ENCODE results near the gene RNU1-1. TPM values are rescaled to one million over a fixed set of nuclear protein-coding genes. Genes with fewer than 3 reads are reported as not detected.
A peak's percentile ranks its signal among the peaks of the same experiment; 100 is the strongest.
"Not testable (repeated sequence)": the region's sequence is repeated elsewhere in the genome, so short reads cannot be mapped to it uniquely, and the experiment has no call there.

The RNU1-1 gene
- total RNA-seq = 2,033 and 2,369 TPM in 2 replicates

GRCh38 chr1:16514107-16515055, at the start of gene RNU1-1:
RNU1-1 (minus strand) TSS chr1:16514285.
- H3K4me3 Mint-ChIP-seq (ENCODE audit: low read depth); H3K4me1 Mint-ChIP-seq (ENCODE audit: low read depth); H3K27ac Mint-ChIP-seq; H3K9me3 Mint-ChIP-seq; H3K36me3 Mint-ChIP-seq (ENCODE audit: low read depth): not testable (repeated sequence)
- peak; percentile 82 for DNase-seq (ENCODE audit: low spot score)
- intact Hi-C loops (cut with micrococcal nuclease) = loop anchor here (1.0 to 2.0 kb wide), 2 partner anchors 148 to 391 kb away; partner anchors contain the start of gene SZRD1
- peaks cover 22% of the 10 kb centered on the region for H3K27me3 Mint-ChIP-seq (ENCODE audit: low read depth)

GRCh38 chr1:16561035-16561434, 47.0 kb upstream of the RNU1-1 start:
- H3K9me3 Mint-ChIP-seq; H3K36me3 Mint-ChIP-seq (ENCODE audit: low read depth); intact Hi-C loops (cut with micrococcal nuclease); H3K27me3 Mint-ChIP-seq (ENCODE audit: low read depth); H3K4me1 Mint-ChIP-seq (ENCODE audit: low read depth); H3K27ac Mint-ChIP-seq; DNase-seq (ENCODE audit: low spot score); H3K4me3 Mint-ChIP-seq (ENCODE audit: low read depth): not testable (repeated sequence)

- intact Hi-C loops (cut with micrococcal nuclease); H3K27me3 Mint-ChIP-seq (ENCODE audit: low read depth); H3K27ac Mint-ChIP-seq; H3K9me3 Mint-ChIP-seq; H3K4me3 Mint-ChIP-seq (ENCODE audit: low read depth); H3K4me1 Mint-ChIP-seq (ENCODE audit: low read depth); DNase-seq (ENCODE audit: low spot score); H3K36me3 Mint-ChIP-seq (ENCODE audit: low read depth): not testable (repeated sequence)
Measured at GRCh38 chr1:16560498-16560897, 46.4 kb upstream of the RNU1-1 start.

- H3K36me3 Mint-ChIP-seq (ENCODE audit: low read depth); intact Hi-C loops (cut with micrococcal nuclease); H3K9me3 Mint-ChIP-seq; H3K27ac Mint-ChIP-seq; DNase-seq (ENCODE audit: low spot score); H3K4me3 Mint-ChIP-seq (ENCODE audit: low read depth); H3K4me1 Mint-ChIP-seq (ENCODE audit: low read depth); H3K27me3 Mint-ChIP-seq (ENCODE audit: low read depth): not testable (repeated sequence)
Measured at GRCh38 chr1:16559688-16560087, 45.6 kb upstream of the RNU1-1 start.

DNA sequence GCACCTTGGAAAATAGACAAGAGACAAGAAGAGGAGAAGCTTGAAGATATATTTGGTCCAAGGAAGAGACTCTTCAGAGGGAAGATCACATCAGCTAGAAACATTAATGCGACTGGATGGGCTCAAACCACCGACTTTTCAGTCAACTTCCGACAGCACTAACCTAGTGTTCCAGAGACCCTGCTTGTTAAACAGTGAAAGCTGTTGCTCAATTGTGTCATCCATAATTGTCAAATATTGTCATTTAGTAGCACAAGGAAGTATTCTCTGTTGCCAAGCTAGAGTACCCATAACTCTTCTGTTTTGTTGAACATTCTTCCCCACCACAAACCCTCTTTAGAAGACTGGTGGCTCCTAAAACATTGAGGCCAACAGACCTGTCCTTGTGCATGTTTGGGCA, 42.9 kb upstream of the RNU1-1 start:
- H3K4me3 Mint-ChIP-seq (ENCODE audit: low read depth); H3K27ac Mint-ChIP-seq; H3K4me1 Mint-ChIP-seq (ENCODE audit: low read depth); H3K27me3 Mint-ChIP-seq (ENCODE audit: low read depth); H3K9me3 Mint-ChIP-seq; intact Hi-C loops (cut with micrococcal nuclease); DNase-seq (ENCODE audit: low spot score); H3K36me3 Mint-ChIP-seq (ENCODE audit: low read depth): not testable (repeated sequence)

DNA sequence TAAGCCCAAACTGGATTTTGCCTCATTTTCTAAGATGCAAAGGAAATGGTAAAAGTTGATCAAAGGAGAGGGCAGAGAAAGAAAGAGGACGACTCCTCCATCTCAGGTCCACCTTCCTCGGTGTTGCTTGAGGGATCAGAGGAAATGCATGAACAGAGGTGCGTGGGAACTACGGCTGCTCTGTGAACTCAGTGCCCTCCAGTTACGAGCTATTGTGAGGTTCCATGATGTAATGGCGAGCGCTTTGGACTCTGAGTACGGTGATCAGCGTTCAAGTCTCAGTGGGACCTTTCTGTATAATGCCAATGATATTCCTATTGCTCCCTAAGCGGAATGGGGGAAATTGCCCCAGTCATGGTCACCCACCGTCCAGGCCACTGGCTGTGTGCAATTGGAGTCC, 39.2 kb upstream of the RNU1-1 start:
- H3K27ac Mint-ChIP-seq; H3K36me3 Mint-ChIP-seq (ENCODE audit: low read depth); intact Hi-C loops (cut with micrococcal nuclease); DNase-seq (ENCODE audit: low spot score); H3K27me3 Mint-ChIP-seq (ENCODE audit: low read depth); H3K9me3 Mint-ChIP-seq; H3K4me3 Mint-ChIP-seq (ENCODE audit: low read depth); H3K4me1 Mint-ChIP-seq (ENCODE audit: low read depth): not testable (repeated sequence)

DNA sequence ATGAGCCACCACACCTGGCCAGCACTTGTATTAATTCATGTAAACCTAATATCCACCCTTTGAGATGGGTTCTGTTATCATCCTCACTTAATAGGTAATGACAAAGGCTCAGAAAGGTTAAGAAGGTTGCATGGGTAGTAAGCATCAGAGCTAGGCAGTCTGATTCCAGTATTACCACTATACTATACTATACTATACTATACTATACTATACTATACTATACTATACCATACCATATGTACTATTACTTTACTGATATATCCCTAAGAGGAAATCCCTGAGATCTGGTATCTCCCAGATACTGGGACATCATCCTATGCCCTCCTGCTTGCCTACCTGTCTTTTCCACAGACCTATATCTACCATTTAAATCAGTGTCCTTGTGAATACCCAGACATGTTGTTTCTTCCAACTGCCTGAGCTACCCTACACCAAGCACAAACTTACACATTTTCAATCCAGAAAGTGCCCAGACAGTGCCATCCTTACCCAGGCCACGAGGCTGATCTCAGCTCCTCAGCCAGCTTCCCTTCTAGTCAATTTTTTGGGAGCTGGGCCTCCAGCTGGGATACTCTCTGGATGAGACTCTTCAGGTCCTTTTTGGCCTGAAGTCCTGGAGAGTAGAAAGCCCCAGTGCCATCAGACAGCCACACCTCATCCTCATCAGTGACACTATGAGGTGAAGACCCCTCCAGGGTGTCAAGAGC, 36.3 kb upstream of the RNU1-1 start:
- H3K4me3 Mint-ChIP-seq (ENCODE audit: low read depth); H3K36me3 Mint-ChIP-seq (ENCODE audit: low read depth); H3K27me3 Mint-ChIP-seq (ENCODE audit: low read depth); H3K9me3 Mint-ChIP-seq; DNase-seq (ENCODE audit: low spot score); intact Hi-C loops (cut with micrococcal nuclease); H3K4me1 Mint-ChIP-seq (ENCODE audit: low read depth); H3K27ac Mint-ChIP-seq: not testable (repeated sequence)

GRCh38 chr1:16549545-16549944, 35.5 kb upstream of the RNU1-1 start:
- H3K4me1 Mint-ChIP-seq (ENCODE audit: low read depth) = not testable (repeated sequence)

DNA sequence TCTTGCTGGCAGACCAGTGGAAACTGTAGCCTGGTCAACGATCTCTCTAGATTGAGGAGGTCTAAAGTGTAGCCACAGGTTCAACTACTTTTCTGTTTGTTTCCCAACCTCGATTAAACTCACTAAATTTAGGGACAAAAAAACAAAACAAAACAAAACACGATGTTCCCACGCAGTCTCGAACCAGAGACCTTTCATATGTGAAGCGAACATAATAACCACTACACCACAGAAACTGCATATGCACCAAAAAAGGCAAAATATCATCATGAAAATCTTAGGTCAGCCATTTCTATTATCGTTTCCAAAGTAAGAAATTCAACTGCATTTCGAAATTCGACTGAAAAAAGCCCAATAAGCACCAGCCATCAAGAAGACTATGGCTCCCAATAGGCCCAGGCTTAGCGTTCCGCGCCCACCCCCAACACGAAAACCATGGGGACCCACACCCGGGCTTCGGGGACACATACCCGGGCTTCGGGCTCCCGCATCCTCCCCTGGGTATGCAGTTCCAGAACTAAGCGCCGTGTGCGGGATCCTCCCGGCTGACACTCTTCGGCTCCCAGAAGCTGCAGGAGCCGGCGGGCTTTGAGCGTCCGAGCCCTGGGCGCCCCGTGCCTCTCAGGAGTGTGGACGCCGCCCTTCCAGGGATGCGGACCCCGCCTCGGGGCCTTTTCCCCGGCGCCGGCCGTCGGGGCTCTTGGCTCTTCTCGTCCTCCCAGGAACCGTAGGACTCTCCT, 33.6 kb upstream of the RNU1-1 start:
- H3K4me1 Mint-ChIP-seq (ENCODE audit: low read depth); H3K36me3 Mint-ChIP-seq (ENCODE audit: low read depth); H3K27ac Mint-ChIP-seq; DNase-seq (ENCODE audit: low spot score); H3K9me3 Mint-ChIP-seq; H3K4me3 Mint-ChIP-seq (ENCODE audit: low read depth): not testable (repeated sequence)
- intact Hi-C loops (cut with micrococcal nuclease) = loop anchor here (10.0 kb wide), 1 partner anchor 177 kb away; no protein-coding TSS in a partner anchor
- peaks cover 12% of the 10 kb centered on the region for H3K27me3 Mint-ChIP-seq (ENCODE audit: low read depth)

More at GRCh38 chr1:16549545-16549944, 35.5 kb upstream of the RNU1-1 start:
- not testable (repeated sequence) for DNase-seq (ENCODE audit: low spot score); H3K36me3 Mint-ChIP-seq (ENCODE audit: low read depth); H3K9me3 Mint-ChIP-seq; H3K27me3 Mint-ChIP-seq (ENCODE audit: low read depth); H3K27ac Mint-ChIP-seq; H3K4me3 Mint-ChIP-seq (ENCODE audit: low read depth)
- intact Hi-C loops (cut with micrococcal nuclease) = loop anchor here (10.0 kb wide), 1 partner anchor 175 kb away; no protein-coding TSS in a partner anchor

DNA sequence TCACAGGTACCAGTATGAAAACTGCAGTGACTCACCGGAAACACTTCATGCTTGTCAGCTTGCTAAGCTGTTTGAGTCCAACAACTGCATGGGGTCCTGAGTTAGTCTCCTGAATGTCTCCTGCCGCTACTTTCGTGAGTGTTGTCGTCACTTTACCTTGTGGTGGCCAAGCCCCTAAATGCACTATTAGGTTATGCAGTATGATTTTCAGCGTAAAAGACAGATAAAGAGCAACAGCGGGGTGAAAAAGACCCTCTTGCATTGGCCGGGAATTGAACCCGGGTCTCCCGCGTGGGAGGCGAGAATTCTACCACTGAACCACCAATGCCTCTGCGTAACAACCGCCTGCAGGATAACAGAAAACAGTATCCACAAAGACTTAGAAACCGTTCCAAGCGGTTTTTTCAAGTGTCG, 31.6 kb upstream of the RNU1-1 start:
- not testable (repeated sequence) for H3K27ac Mint-ChIP-seq

GRCh38 chr1:16540421-16540893, 26.4 kb upstream of the RNU1-1 start:
- not testable (repeated sequence) for DNase-seq (ENCODE audit: low spot score); H3K27ac Mint-ChIP-seq; H3K36me3 Mint-ChIP-seq (ENCODE audit: low read depth); H3K9me3 Mint-ChIP-seq; H3K4me1 Mint-ChIP-seq (ENCODE audit: low read depth); H3K4me3 Mint-ChIP-seq (ENCODE audit: low read depth)
- H3K27me3 Mint-ChIP-seq (ENCODE audit: low read depth) = peaks cover 31% of the 10 kb centered on the region
- intact Hi-C loops (cut with micrococcal nuclease) = loop anchor here (10.0 kb wide), 1 partner anchor 184 kb away; no protein-coding TSS in a partner anchor

More for the DNA sequence above, 31.6 kb upstream of the RNU1-1 start:
- intact Hi-C loops (cut with micrococcal nuclease) = loop anchor here (10.0 kb wide), 1 partner anchor 179 kb away; no protein-coding TSS in a partner anchor
- not testable (repeated sequence) for H3K4me1 Mint-ChIP-seq (ENCODE audit: low read depth); H3K4me3 Mint-ChIP-seq (ENCODE audit: low read depth); H3K36me3 Mint-ChIP-seq (ENCODE audit: low read depth); DNase-seq (ENCODE audit: low spot score); H3K9me3 Mint-ChIP-seq
- peaks cover 17% of the 10 kb centered on the region for H3K27me3 Mint-ChIP-seq (ENCODE audit: low read depth)

DNA sequence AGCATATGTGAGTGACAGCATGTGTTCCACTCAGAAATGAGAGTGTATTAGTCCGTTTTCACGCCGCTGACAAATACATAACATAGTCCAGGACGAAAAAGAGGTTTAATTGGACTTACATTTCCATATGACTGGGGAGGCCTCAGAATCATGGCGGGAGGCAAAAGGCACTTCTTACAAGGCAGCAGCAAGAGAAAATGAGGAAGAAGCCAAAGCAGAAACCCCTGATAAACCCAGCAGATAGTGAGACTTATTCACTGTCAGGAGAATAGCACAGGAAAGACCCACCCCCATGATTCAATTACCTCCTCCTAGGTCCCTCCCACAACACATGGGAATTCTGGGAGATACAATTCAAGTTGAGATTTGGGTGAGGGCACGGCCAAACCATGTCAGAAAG, 23.4 kb upstream of the RNU1-1 start:
- intact Hi-C loops (cut with micrococcal nuclease); H3K9me3 Mint-ChIP-seq; H3K27ac Mint-ChIP-seq; DNase-seq (ENCODE audit: low spot score); H3K4me3 Mint-ChIP-seq (ENCODE audit: low read depth); H3K36me3 Mint-ChIP-seq (ENCODE audit: low read depth); H3K4me1 Mint-ChIP-seq (ENCODE audit: low read depth): not testable (repeated sequence)
- H3K27me3 Mint-ChIP-seq (ENCODE audit: low read depth) = peaks cover 41% of the 10 kb centered on the region
